ENCODE measurements around the gene MEN1. TPM values are rescaled to one million over a fixed set of nuclear protein-coding genes. Genes with fewer than 3 reads are reported as not detected.

The MEN1 gene
- total RNA-seq, 2 experiments from 2014 or later: 44.4 to 72.4 TPM

DNA sequence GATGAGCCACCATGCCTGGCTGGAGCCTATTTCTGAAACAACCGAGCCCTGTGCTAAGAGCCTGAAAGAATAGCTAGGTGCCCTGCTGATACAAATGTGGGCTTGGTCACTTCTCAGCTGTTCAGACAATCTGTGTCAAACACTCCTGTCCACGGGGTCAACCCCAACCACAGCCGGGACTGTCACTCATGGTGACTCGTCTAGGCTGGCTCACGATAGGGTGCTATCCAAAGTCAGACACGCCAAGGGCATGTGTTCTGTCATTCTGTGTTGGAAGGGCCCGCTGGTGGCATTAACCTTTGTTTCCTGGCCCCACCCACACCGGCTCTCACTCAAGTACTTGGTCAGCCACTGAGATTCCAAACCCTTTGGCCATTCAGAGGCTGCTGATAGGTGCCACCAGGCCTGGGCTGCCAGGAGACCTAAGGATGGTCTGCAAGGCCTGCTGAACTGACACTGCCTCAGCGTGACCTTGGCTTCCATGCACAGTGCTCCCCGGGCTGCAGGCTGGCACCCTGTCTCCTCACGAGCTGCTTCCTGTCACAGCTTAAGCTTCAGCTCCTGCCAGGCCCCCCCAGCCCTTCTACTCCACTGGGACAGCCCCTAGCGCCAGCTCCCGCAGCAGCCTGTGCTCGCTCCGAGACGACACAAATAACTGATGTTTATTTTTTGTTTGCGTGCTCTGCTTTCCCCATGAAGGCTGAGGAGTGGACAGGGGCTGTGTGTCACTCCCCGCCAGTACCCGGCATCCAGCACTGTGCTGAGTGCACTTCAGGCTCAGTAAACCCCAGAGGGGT lies 48.3 kb upstream of the MEN1 start:
- peaks cover 90% of the 10 kb centered on the region for H3K4me1 ChIP-seq (ENCODE audit: insufficient read depth, low read length, poor library complexity, severe bottlenecking)
- CTCF ChIA-PET (ENCODE audit: unreplicated experiment): interaction anchor here (0.6 to 1.9 kb wide), 3 partner anchors 9 to 95 kb away, joined by 3 to 24 read pairs (median 4); no protein-coding TSS in a partner anchor
- H2AFZ ChIP-seq (ENCODE audit: low read length): no peak overlapping the region
- H3K4me2 ChIP-seq (ENCODE audit: low read length): peak overlapping the region; percentile 67
- peak; percentile 68 for DNase-seq (ENCODE audit: low spot score)
- H3K79me2 ChIP-seq (ENCODE audit: insufficient read depth, low read depth, low read length): peaks cover 49% of the 10 kb centered on the region
- no peaks in the 10 kb centered on the region for H4K20me1 ChIP-seq (ENCODE audit: insufficient read depth, low read length)
- no TSS peak for BruUV-seq (replicated peaks)
- H3K9me3 ChIP-seq (ENCODE audit: low read length): no peaks in the 10 kb centered on the region
- H3K9me2 ChIP-seq (ENCODE audit: insufficient read depth, low read length): no peaks in the 10 kb centered on the region
- TF ChIP-seq, protein P1, sequence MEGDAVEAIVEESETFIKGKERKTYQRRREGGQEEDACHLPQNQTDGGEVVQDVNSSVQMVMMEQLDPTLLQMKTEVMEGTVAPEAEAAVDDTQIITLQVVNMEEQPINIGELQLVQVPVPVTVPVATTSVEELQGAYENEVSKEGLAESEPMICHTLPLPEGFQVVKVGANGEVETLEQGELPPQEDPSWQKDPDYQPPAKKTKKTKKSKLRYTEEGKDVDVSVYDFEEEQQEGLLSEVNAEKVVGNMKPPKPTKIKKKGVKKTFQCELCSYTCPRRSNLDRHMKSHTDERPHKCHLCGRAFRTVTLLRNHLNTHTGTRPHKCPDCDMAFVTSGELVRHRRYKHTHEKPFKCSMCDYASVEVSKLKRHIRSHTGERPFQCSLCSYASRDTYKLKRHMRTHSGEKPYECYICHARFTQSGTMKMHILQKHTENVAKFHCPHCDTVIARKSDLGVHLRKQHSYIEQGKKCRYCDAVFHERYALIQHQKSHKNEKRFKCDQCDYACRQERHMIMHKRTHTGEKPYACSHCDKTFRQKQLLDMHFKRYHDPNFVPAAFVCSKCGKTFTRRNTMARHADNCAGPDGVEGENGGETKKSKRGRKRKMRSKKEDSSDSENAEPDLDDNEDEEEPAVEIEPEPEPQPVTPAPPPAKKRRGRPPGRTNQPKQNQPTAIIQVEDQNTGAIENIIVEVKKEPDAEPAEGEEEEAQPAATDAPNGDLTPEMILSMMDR (conservative IDR thresholded peaks at IDR 0.05; ENCODE audit: low read length): no peak
- no peak for TF ChIP-seq EZH2phosphoT487 (IDR thresholded peaks at IDR 0.05; ENCODE audit: borderline replicate concordance, low read depth, low read length)
- peak overlapping the region; percentile 97 for H3K27ac ChIP-seq (ENCODE audit: low read depth, low read length, poor library complexity, severe bottlenecking)
- POLR2A ChIA-PET: interaction anchor here (0.6 to 13.0 kb wide), 5 partner anchors 8 to 233 kb away, joined by 7 to 178 read pairs (median 25); partner anchors contain the start of gene EHD1
- intact Hi-C loops (cut with micrococcal nuclease; ENCODE audit: unreplicated experiment): loop anchor here (1.0 to 10.0 kb wide), 3 partner anchors 7 to 716 kb away; partner anchors contain the start of genes EHBP1L1, FAM89B and ZNRD2
- H3K4me3 ChIP-seq (ENCODE audit: low read depth, low read length, poor library complexity, severe bottlenecking): peak overlapping the region; percentile 47
- peaks cover 61% of the 10 kb centered on the region for H3K36me3 ChIP-seq (ENCODE audit: insufficient read depth, low read length)

DNA sequence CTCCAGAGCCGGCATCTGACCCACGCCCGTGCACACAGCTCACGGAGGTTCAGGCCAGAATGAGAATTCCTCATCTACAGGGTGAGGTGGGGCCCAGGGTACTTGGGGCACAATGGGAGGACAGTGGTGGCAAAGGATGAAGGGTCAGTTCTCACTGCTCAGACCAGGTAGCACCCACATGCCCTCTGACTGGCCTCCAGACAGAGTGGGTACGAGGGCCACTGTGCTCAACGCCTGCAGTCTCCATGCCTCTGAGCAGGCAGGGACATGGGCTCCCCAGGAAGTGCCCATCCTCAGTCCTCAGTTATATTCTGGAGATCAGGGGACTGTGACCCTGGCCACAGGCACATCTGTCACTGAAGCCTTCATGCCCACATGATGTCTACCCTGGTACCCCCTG lies 47.1 kb upstream of the MEN1 start:
- H3K4me1 ChIP-seq (ENCODE audit: insufficient read depth, low read length, poor library complexity, severe bottlenecking): peaks cover 90% of the 10 kb centered on the region
- CTCF ChIA-PET (ENCODE audit: unreplicated experiment): no interaction called here
- H3K27ac ChIP-seq (ENCODE audit: low read depth, low read length, poor library complexity, severe bottlenecking): peak overlapping the region; percentile 9
- no peak for TF ChIP-seq EZH2phosphoT487 (IDR thresholded peaks at IDR 0.05; ENCODE audit: borderline replicate concordance, low read depth, low read length)
- TF ChIP-seq, protein P1 (conservative IDR thresholded peaks at IDR 0.05; ENCODE audit: low read length): no peak
- no peak overlapping the region for H3K4me3 ChIP-seq (ENCODE audit: low read depth, low read length, poor library complexity, severe bottlenecking)
- H3K36me3 ChIP-seq (ENCODE audit: insufficient read depth, low read length): peaks cover 72% of the 10 kb centered on the region
- no peaks in the 10 kb centered on the region for H4K20me1 ChIP-seq (ENCODE audit: insufficient read depth, low read length)
- peaks cover 37% of the 10 kb centered on the region for H3K79me2 ChIP-seq (ENCODE audit: insufficient read depth, low read depth, low read length)
- intact Hi-C loops (cut with micrococcal nuclease; ENCODE audit: unreplicated experiment): loop anchor here (10.0 kb wide), 1 partner anchor 717 kb away; the partner anchor contains the start of genes EHBP1L1, FAM89B and ZNRD2
- H3K9me3 ChIP-seq (ENCODE audit: low read length): no peaks in the 10 kb centered on the region
- DNase-seq (ENCODE audit: low spot score): no peak
- no peak overlapping the region for H3K4me2 ChIP-seq (ENCODE audit: low read length)
- BruUV-seq (replicated peaks): no TSS peak
- H3K9me2 ChIP-seq (ENCODE audit: insufficient read depth, low read length): no peaks in the 10 kb centered on the region
- H2AFZ ChIP-seq (ENCODE audit: low read length): no peak overlapping the region
- POLR2A ChIA-PET: interaction anchor here (10.7 kb wide), 1 partner anchor 19 kb away, joined by 115 read pairs; the partner anchor contains the start of gene EHD1

All from OCI-LY7 (cell line).